Gastroesophageal sphincter (tissue), 4 donors: Measurements from ENCODE around the gene CSF2. TPM values are rescaled to one million over a fixed set of nuclear protein-coding genes. Genes with fewer than 3 reads are reported as not detected.

Experiments
- small RNA-seq, 4 donors: library from RNA; depleted of rRNA; stranded (forward); fragments of <200 nt; gene quantifications; one replicate each; pipeline ENCODE3, GENCODE V24; 2016
- total RNA-seq, 4 donors: library from RNA; depleted of rRNA; stranded (reverse); fragments of >200 nt; gene quantifications; one replicate each; pipeline ENCODE4 v1.1.0, GENCODE V29; 2016

The CSF2 gene
- total RNA-seq, 4 donors from 2014 or later, result 1.1 TPM; not detected in 3

Small RNA genes lying within 50 kb of the gene (small RNA-seq; reads per million reads assigned to genes)
- 0 reads per million in 4 donors for gene RF00285

Other genes with a start within 250 kb of the CSF2 start
- 1 to 10 TPM in 1 of 4 donors, under 1 TPM in 1, not detected in 2; 0.66 to 4.0 TPM for gene MEIKIN, start 128.1 kb upstream of the CSF2 start, total RNA-seq
- gene ACSL6, start 62.1 kb upstream of the CSF2 start, total RNA-seq, result 1 to 10 TPM; 1.3 to 3.6 (median 2.6) TPM
- gene IL3, start 13.1 kb upstream of the CSF2 start, total RNA-seq, result not detected
- gene P4HA2, start 154.1 kb downstream of the CSF2 start, total RNA-seq, result 10 to 100 TPM; 32.8 to 48.7 (median 37.6) TPM
- gene PDLIM4, start 183.9 kb downstream of the CSF2 start, total RNA-seq, result 100 to 1,000 TPM in 1 of 4 donors, 10 to 100 TPM in 3; 75.0 to 200 (median 92.7) TPM
- gene SLC22A4, start 220.6 kb downstream of the CSF2 start, total RNA-seq, result 1 to 10 TPM in 1 of 4 donors, under 1 TPM in 3; 0.25 to 1.1 (median 0.61) TPM